Measurements from ENCODE around the gene BANF2. TPM values are rescaled to one million over a fixed set of nuclear protein-coding genes. Genes with fewer than 3 reads are reported as not detected.
A peak's percentile ranks its signal among the peaks of the same experiment; 100 is the strongest.

Gene BANF2
- total and polyA plus RNA-seq, 2 of the 13 experiments (the other 11 are each of a cell fraction or from before 2014, with no cell fraction given) = 0.35 TPM; not detected in 1

DNA sequence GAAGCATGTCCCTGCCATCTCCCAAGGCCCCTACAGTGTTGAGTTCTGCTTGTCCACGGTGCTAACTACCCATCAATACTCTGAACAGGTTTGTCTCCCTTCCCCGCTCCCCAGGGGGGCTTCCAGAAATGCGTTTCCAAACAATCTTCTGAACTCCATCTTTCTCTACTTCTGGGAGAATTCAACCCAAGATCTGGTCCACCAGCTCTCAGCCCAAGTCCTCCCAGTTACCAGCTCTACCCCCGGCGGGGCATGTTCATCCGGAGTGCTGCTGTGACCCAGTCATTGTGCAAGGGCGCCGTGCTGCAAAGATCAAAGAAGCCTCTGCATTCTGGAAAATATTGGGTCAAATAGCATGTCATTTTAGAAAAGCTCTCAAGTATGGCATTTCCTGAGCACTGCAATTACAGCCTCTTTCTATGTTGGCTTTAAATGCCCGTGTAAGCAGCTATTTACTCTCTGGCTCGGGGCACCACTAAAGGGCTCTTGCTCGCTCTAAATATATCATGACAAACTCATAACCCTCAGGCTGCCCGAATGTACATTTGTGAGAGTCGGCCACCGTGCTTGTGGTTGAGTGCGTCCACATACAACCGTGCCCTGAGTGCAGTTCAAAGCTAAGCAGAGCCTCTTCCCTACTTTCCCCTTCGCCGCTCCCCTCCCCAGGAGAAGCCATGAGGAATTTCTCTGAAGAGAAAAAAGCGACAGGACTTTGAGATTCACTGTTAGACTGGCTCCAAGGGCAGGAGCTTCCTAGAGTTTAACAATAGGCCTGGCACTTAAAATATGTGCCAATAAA is 71.6 kb downstream of the BANF2 start (continued):
- TF ChIP-seq, protein P1, sequence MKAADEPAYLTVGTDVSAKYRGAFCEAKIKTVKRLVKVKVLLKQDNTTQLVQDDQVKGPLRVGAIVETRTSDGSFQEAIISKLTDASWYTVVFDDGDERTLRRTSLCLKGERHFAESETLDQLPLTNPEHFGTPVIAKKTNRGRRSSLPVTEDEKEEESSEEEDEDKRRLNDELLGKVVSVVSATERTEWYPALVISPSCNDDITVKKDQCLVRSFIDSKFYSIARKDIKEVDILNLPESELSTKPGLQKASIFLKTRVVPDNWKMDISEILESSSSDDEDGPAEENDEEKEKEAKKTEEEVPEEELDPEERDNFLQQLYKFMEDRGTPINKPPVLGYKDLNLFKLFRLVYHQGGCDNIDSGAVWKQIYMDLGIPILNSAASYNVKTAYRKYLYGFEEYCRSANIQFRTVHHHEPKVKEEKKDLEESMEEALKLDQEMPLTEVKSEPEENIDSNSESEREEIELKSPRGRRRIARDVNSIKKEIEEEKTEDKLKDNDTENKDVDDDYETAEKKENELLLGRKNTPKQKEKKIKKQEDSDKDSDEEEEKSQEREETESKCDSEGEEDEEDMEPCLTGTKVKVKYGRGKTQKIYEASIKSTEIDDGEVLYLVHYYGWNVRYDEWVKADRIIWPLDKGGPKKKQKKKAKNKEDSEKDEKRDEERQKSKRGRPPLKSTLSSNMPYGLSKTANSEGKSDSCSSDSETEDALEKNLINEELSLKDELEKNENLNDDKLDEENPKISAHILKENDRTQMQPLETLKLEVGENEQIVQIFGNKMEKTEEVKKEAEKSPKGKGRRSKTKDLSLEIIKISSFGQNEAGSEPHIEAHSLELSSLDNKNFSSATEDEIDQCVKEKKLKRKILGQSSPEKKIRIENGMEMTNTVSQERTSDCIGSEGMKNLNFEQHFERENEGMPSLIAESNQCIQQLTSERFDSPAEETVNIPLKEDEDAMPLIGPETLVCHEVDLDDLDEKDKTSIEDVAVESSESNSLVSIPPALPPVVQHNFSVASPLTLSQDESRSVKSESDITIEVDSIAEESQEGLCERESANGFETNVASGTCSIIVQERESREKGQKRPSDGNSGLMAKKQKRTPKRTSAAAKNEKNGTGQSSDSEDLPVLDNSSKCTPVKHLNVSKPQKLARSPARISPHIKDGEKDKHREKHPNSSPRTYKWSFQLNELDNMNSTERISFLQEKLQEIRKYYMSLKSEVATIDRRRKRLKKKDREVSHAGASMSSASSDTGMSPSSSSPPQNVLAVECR (CRISPR knock-in tag; IDR thresholded peaks at IDR 0.05; ENCODE audit: borderline replicate concordance) = peak; percentile 41; the same call in 1 of the 2 replicates
- TF ChIP-seq, protein P2, sequence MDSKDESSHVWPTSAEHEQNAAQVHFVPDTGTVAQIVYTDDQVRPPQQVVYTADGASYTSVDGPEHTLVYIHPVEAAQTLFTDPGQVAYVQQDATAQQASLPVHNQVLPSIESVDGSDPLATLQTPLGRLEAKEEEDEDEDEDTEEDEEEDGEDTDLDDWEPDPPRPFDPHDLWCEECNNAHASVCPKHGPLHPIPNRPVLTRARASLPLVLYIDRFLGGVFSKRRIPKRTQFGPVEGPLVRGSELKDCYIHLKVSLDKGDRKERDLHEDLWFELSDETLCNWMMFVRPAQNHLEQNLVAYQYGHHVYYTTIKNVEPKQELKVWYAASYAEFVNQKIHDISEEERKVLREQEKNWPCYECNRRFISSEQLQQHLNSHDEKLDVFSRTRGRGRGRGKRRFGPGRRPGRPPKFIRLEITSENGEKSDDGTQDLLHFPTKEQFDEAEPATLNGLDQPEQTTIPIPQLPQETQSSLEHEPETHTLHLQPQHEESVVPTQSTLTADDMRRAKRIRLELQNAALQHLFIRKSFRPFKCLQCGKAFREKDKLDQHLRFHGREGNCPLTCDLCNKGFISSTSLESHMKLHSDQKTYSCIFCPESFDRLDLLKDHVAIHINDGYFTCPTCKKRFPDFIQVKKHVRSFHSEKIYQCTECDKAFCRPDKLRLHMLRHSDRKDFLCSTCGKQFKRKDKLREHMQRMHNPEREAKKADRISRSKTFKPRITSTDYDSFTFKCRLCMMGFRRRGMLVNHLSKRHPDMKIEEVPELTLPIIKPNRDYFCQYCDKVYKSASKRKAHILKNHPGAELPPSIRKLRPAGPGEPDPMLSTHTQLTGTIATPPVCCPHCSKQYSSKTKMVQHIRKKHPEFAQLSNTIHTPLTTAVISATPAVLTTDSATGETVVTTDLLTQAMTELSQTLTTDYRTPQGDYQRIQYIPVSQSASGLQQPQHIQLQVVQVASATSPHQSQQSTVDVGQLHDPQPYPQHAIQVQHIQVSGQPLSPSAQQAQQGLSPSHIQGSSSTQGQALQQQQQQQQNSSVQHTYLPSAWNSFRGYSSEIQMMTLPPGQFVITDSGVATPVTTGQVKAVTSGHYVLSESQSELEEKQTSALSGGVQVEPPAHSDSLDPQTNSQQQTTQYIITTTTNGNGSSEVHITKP (CRISPR knock-in tag; IDR thresholded peaks at IDR 0.05; ENCODE audit: low read depth) = peak; percentile 71
- peak; percentile 69; the same call in 1 of the 2 replicates for TF ChIP-seq CBX5 (CRISPR knock-in tag; IDR thresholded peaks at IDR 0.05; ENCODE audit: borderline replicate concordance)
- peak; percentile 61 for TF ChIP-seq ZNF121 (CRISPR knock-in tag; IDR thresholded peaks at IDR 0.05)
- TF ChIP-seq, protein P3, sequence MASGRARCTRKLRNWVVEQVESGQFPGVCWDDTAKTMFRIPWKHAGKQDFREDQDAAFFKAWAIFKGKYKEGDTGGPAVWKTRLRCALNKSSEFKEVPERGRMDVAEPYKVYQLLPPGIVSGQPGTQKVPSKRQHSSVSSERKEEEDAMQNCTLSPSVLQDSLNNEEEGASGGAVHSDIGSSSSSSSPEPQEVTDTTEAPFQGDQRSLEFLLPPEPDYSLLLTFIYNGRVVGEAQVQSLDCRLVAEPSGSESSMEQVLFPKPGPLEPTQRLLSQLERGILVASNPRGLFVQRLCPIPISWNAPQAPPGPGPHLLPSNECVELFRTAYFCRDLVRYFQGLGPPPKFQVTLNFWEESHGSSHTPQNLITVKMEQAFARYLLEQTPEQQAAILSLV (CRISPR knock-in tag; IDR thresholded peaks at IDR 0.05; ENCODE audit: borderline replicate concordance) = peak; percentile 77; the same call in 1 of the 2 replicates
- TF ChIP-seq MTERF4 (CRISPR knock-in tag; IDR thresholded peaks at IDR 0.05) = peak; percentile 94
- TF ChIP-seq SOX6 (IDR thresholded peaks at IDR 0.05) = no peak
- peak; percentile 85 for TF ChIP-seq SOX6 (CRISPR knock-in tag; IDR thresholded peaks at IDR 0.05)
- TF ChIP-seq ZNF709 (CRISPR knock-in tag; IDR thresholded peaks at IDR 0.05) = peak; percentile 71; the same call in 1 of the 2 replicates
- TF ChIP-seq TCF7L2 (IDR thresholded peaks at IDR 0.05; ENCODE audit: low read depth, low read length) = peak; percentile 73

All from HepG2 (cell line).